ENCODE measurements around the gene TEX44. TPM values are rescaled to one million over a fixed set of nuclear protein-coding genes. Genes with fewer than 3 reads are reported as not detected.
A peak's percentile ranks its signal among the peaks of the same experiment; 100 is the strongest.

TEX44 gene
- total RNA-seq, 1 experiment from 2014 or later: not detected

DNA sequence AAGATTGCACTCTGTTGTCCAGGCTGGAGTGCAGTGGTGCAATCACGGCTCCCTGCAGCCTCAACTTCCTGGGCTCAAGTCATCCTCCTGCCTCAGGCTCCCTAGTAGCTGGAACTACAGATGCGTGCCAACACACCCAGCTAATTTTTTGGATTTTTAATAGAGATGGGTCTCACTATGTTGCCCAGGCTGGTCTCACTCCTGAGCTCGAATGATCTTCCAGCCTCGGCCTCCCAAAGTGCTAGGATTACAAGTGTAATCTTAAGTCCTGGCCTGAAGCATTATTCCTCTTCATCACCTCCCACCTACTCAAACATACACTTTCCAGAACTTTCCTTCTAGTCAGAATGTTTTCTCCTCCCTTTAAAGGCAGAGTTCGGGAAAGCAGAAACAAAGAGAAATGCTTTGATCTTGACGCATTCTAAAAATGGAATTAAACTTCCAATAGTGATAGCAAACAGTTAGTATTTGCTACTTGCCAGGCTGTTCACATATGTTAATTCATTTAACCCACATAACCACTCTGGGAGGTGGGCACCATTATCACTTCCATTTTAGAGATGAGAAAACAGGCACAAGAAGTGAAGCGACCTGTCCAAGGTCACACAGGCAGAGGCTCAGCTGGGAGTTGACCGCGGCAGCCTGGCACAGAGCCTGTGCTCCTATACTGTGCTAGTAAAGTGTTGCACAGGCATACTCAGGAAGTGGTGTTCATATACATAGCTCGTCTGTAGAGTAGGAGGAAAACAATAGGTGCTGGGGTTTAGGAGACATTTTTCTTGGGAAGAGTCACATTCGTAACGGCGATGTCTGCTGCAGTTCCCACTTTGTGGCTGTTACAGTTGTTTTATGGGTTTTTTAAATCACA, 24.6 kb downstream of the TEX44 start:
- Histone ChIP-seq H3K9me3 (ENCODE audit: control insufficient read depth, insufficient read depth, low read depth, low read length) (no peaks in the 10 kb centered on the region), H3K4me3 (ENCODE audit: low read depth in 2 of 2, low read length in 2 of 2) (0 out of 4 replicates have a peak overlapping the region, but pooled peaks of 1 of the 2 experiments have one; percentile 7), H3K4me1 (ENCODE audit: control insufficient read depth, insufficient read depth, low read length) (peaks cover 68% of the 10 kb centered on the region), H3K27ac (ENCODE audit: low read length) (peak overlapping the region; percentile 73), H3K36me3 (ENCODE audit: control insufficient read depth, insufficient read depth, low read length) (no peaks in the 10 kb centered on the region), H3K27me3 (ENCODE audit: control insufficient read depth, insufficient read depth, low read length) (no peaks in the 10 kb centered on the region)
- peak; percentile 39 for ATAC-seq
- no TSS peak for BruUV-seq (replicated peaks)
- ChIA-PET POLR2A (interaction anchor here (0.5 to 0.7 kb wide), 2 partner anchors 124 to 150 kb away, joined by 3 to 16 read pairs; no protein-coding TSS in a partner anchor), CTCF (interaction anchor here (0.5 to 1.8 kb wide), 4 partner anchors 31 to 111 kb away, joined by 3 to 7 read pairs (median 5); no protein-coding TSS in a partner anchor)
- in situ Hi-C loops (cut with HindIII; ENCODE audit: low pct_unique_long_range_greater_than_20kb, low sequenced_read_pairs) (no loop called here), intact Hi-C loops (cut with micrococcal nuclease; ENCODE audit: unreplicated experiment) (loop anchor here (10.0 kb wide), 1 partner anchor 168 kb away; the partner anchor contains the start of genes COPS7B and PDE6D)
- TF ChIP-seq TCF7L2 (IDR thresholded peaks at IDR 0.05; ENCODE audit: low read depth, low read length): peak; percentile 90
- TF ChIP-seq, protein P1, sequence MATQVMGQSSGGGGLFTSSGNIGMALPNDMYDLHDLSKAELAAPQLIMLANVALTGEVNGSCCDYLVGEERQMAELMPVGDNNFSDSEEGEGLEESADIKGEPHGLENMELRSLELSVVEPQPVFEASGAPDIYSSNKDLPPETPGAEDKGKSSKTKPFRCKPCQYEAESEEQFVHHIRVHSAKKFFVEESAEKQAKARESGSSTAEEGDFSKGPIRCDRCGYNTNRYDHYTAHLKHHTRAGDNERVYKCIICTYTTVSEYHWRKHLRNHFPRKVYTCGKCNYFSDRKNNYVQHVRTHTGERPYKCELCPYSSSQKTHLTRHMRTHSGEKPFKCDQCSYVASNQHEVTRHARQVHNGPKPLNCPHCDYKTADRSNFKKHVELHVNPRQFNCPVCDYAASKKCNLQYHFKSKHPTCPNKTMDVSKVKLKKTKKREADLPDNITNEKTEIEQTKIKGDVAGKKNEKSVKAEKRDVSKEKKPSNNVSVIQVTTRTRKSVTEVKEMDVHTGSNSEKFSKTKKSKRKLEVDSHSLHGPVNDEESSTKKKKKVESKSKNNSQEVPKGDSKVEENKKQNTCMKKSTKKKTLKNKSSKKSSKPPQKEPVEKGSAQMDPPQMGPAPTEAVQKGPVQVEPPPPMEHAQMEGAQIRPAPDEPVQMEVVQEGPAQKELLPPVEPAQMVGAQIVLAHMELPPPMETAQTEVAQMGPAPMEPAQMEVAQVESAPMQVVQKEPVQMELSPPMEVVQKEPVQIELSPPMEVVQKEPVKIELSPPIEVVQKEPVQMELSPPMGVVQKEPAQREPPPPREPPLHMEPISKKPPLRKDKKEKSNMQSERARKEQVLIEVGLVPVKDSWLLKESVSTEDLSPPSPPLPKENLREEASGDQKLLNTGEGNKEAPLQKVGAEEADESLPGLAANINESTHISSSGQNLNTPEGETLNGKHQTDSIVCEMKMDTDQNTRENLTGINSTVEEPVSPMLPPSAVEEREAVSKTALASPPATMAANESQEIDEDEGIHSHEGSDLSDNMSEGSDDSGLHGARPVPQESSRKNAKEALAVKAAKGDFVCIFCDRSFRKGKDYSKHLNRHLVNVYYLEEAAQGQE (IDR thresholded peaks at IDR 0.05; ENCODE audit: insufficient read depth in 1 of 2, low read depth in 2 of 2, low read length in 1 of 2): no peak
- DNase-seq (ENCODE audit: low read depth, low spot score): no peak

DNA sequence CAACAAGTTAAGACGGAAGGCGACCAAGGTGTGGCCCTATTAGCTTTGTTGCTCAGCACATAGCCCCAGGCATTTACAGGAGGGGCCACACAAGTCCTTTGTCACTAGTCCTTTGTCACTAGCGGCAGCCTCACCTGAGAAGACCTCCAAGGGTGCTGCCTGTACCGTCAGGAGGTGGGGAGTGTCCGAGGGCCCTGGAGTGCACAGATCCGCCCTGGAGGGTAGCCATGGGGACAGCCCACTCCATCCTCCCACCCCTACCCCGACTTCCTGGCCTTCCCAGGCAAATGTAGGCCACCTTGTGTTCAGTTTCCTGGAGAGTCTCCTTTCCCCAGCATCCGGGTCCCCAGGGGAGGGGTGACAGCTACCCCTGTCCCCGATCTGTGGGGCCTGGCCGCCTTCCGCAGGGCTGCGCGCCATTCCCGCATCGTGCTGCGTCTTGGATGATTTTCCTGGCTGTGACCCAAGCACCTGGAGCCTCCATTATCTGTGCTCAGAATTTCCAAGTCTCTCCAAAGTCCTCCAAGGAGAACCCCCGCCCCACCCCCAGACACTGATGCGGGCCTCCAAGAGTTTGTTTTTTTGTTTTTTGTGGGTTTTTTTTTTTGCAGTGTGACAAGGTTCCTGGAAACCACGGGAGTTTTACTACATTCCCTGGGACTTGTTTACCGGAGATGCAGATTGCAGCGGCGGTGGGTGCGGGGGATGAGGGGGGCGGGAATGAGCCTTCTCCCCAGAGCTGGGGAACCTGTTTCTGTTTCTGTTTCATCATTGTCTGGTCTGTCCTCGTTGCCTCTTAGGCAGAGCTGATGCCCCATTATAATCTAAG, 28.6 kb downstream of the TEX44 start:
- in situ Hi-C loops (cut with HindIII; ENCODE audit: low pct_unique_long_range_greater_than_20kb, low sequenced_read_pairs) (no loop called here), intact Hi-C loops (cut with micrococcal nuclease; ENCODE audit: unreplicated experiment) (no loop called here)
- DNase-seq (ENCODE audit: low read depth, low spot score): no peak
- peak; percentile 54 for ATAC-seq
- Histone ChIP-seq H3K27ac (ENCODE audit: low read length) (peak overlapping the region; percentile 83), H3K4me1 (ENCODE audit: control insufficient read depth, insufficient read depth, low read length) (peaks cover 43% of the 10 kb centered on the region), H3K27me3 (ENCODE audit: control insufficient read depth, insufficient read depth, low read length) (no peaks in the 10 kb centered on the region), H3K4me3 (ENCODE audit: low read depth in 2 of 2, low read length in 2 of 2) (peak overlapping the region; percentile 10 to 29; a peak in 3 of 4 replicates), H3K9me3 (ENCODE audit: control insufficient read depth, insufficient read depth, low read depth, low read length) (no peaks in the 10 kb centered on the region), H3K36me3 (ENCODE audit: control insufficient read depth, insufficient read depth, low read length) (no peaks in the 10 kb centered on the region)
- ChIA-PET POLR2A (no interaction called here), CTCF (interaction anchor here (0.5 kb wide), 1 partner anchor 30 kb away, joined by 8 read pairs; no protein-coding TSS in a partner anchor)
- TF ChIP-seq TCF7L2 (IDR thresholded peaks at IDR 0.05; ENCODE audit: low read depth, low read length) (peak; percentile 25; the same call in 1 of the 2 replicates), SIN3A (IDR thresholded peaks at IDR 0.05; ENCODE audit: borderline replicate concordance, insufficient read depth, low read depth, low read length) (no peak), POLR2AphosphoS5 (IDR thresholded peaks at IDR 0.05; ENCODE audit: low read depth, low read length) (no peak; the same call in 1 of the 2 replicates)
- no TSS peak for BruUV-seq (replicated peaks)

DNA sequence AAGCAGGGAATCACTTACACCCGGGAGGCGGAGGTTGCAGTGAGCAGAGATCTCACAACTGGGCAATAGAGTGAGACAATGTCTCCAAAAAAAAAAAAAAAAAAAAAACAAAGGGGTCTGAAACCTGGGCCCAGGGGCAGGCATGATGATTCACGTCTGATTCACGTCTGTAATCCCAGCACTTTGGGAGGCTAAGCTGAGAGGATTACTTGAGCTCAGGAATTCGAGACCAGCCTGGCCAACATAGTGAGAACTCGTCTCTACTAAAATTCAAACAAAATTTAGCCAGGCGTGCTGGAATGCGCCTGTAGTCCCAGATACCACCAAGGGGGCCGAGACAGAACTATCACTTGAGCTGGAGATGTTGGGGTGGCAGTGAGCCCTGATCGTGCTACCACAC, 30.3 kb downstream of the TEX44 start:
- Histone ChIP-seq H3K27ac (ENCODE audit: low read length) (peak overlapping the region; percentile 83; the same call in 1 of the 2 replicates), H3K9me3 (ENCODE audit: control insufficient read depth, insufficient read depth, low read depth, low read length) (no peaks in the 10 kb centered on the region), H3K4me3 (ENCODE audit: low read depth in 2 of 2, low read length in 2 of 2) (no peak overlapping the region), H3K36me3 (ENCODE audit: control insufficient read depth, insufficient read depth, low read length) (no peaks in the 10 kb centered on the region), H3K4me1 (ENCODE audit: control insufficient read depth, insufficient read depth, low read length) (peaks cover 26% of the 10 kb centered on the region), H3K27me3 (ENCODE audit: control insufficient read depth, insufficient read depth, low read length) (no peaks in the 10 kb centered on the region)
- no TSS peak for BruUV-seq (replicated peaks)
- CTCF ChIA-PET: interaction anchor here (0.6 to 0.8 kb wide), 2 partner anchors 50 to 124 kb away, joined by 4 to 7 read pairs; no protein-coding TSS in a partner anchor
- no peak for DNase-seq (ENCODE audit: low read depth, low spot score)
- in situ Hi-C loops (cut with HindIII; ENCODE audit: low pct_unique_long_range_greater_than_20kb, low sequenced_read_pairs): no loop called here
- TF ChIP-seq, protein P2, sequence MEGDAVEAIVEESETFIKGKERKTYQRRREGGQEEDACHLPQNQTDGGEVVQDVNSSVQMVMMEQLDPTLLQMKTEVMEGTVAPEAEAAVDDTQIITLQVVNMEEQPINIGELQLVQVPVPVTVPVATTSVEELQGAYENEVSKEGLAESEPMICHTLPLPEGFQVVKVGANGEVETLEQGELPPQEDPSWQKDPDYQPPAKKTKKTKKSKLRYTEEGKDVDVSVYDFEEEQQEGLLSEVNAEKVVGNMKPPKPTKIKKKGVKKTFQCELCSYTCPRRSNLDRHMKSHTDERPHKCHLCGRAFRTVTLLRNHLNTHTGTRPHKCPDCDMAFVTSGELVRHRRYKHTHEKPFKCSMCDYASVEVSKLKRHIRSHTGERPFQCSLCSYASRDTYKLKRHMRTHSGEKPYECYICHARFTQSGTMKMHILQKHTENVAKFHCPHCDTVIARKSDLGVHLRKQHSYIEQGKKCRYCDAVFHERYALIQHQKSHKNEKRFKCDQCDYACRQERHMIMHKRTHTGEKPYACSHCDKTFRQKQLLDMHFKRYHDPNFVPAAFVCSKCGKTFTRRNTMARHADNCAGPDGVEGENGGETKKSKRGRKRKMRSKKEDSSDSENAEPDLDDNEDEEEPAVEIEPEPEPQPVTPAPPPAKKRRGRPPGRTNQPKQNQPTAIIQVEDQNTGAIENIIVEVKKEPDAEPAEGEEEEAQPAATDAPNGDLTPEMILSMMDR (IDR thresholded peaks at IDR 0.05): no peak
- TF ChIP-seq TCF7L2 (IDR thresholded peaks at IDR 0.05; ENCODE audit: low read depth, low read length) (no peak), SIN3A (IDR thresholded peaks at IDR 0.05; ENCODE audit: borderline replicate concordance, insufficient read depth, low read depth, low read length) (no peak), POLR2AphosphoS5 (IDR thresholded peaks at IDR 0.05; ENCODE audit: low read depth, low read length) (no peak)
- TF ChIP-seq, protein P1 (IDR thresholded peaks at IDR 0.05; ENCODE audit: insufficient read depth in 1 of 2, low read depth in 2 of 2, low read length in 1 of 2): no peak
- POLR2A ChIA-PET: no interaction called here
- intact Hi-C loops (cut with micrococcal nuclease; ENCODE audit: unreplicated experiment): no loop called here
- ATAC-seq: no peak
